GM10248 (cell line): ENCODE data around the gene ARID3A.

Experiments
- CTCF ChIA-PET: fragments of 300-600 bp; sonication (Branson Sonifier 250); formaldehyde crosslinking; extraction: SDS; loops from one replicate; lab custom pipeline; 2021; ENCODE audit warnings: antibody characterized with exemption; lab: Yijun Ruan, JAX
- POLR2A ChIA-PET: fragments of 350-650 bp; sonication (Branson Sonifier 250); formaldehyde crosslinking; extraction: SDS; loops from one replicate; lab custom pipeline; 2020; ENCODE audit warnings: antibody characterized with exemption; lab: Yijun Ruan, JAX
- DNase-seq: peaks from one replicate; pipeline ENCODE4 v3.0.0; 2012; ENCODE audit errors: extremely low spot score
- TF ChIP-seq, protein P1 (sequence below): IDR thresholded peaks from 2 replicates; pipeline ENCODE4 v1.5.1; 2012; ENCODE audit warnings: mild to moderate bottlenecking, low read depth; ENCODE audit errors: extremely low read depth, missing control alignments, control extremely low read depth

ARID3A gene

DNA sequence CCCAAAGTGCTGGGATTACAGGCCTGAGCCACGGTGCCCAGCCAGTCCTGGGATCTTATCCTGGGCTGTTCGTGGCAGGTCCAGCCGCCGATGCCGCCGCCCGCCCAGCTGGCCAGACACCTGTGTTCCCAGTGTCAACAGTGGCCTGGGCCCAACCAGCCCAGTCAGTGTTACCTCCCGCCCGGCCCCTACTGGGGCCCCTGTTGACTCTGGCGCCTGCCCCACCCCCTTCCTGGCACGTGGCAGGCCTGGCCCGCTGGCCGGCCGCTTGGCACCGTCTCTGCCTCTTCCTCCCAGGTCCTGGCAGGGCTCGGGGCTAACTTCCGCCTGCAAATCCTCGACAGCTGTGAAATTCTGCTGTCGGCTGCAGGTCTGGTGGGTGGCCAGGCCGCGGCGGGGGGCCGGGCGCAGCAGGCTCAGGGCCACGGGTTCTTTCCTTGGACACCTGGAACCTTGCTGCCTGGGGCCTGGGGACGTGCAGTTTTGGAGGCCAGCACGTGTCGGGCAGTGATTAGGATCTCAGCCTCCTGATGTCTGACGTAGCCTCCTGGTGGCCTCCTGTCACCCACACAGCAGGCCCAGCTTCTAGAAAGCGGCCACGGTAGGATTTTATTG lies 9.1 kb downstream of the ARID3A start:
- ChIA-PET POLR2A (interaction anchor here (1.0 kb wide), 1 partner anchor 11 kb away, joined by 5 read pairs; no protein-coding TSS in a partner anchor), CTCF (interaction anchor here (1.6 to 4.8 kb wide), 3 partner anchors 10 to 48 kb away, joined by 4 to 22 read pairs (median 8); partner anchors contain the start of gene WDR18)
- TF ChIP-seq, protein P1, sequence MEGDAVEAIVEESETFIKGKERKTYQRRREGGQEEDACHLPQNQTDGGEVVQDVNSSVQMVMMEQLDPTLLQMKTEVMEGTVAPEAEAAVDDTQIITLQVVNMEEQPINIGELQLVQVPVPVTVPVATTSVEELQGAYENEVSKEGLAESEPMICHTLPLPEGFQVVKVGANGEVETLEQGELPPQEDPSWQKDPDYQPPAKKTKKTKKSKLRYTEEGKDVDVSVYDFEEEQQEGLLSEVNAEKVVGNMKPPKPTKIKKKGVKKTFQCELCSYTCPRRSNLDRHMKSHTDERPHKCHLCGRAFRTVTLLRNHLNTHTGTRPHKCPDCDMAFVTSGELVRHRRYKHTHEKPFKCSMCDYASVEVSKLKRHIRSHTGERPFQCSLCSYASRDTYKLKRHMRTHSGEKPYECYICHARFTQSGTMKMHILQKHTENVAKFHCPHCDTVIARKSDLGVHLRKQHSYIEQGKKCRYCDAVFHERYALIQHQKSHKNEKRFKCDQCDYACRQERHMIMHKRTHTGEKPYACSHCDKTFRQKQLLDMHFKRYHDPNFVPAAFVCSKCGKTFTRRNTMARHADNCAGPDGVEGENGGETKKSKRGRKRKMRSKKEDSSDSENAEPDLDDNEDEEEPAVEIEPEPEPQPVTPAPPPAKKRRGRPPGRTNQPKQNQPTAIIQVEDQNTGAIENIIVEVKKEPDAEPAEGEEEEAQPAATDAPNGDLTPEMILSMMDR, result no peak
- no peak for DNase-seq

DNA sequence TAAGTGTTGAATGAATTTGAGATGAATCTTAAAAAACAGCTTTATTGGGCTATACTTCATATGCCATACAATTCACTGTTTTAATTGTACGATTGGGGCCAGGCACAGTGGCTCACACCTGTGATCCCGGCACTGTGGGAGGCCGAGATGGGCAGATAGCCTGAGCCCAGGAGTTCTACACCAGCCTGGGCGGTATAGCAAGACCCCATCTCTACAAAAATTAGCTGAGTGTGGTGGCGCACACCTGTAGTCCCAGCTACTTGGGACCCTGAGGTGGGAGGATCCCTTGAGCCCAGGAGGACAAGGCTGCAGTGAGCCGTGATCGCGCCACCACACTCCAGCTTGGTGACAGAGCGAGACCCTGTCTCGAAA lies 10.3 kb downstream of the ARID3A start:
- ChIA-PET POLR2A (no interaction called here), CTCF (interaction anchor here (1.6 to 4.8 kb wide), 3 partner anchors 8 to 47 kb away, joined by 4 to 22 read pairs (median 8); partner anchors contain the start of gene WDR18)
- TF ChIP-seq, protein P1, result no peak
- no peak for DNase-seq

DNA sequence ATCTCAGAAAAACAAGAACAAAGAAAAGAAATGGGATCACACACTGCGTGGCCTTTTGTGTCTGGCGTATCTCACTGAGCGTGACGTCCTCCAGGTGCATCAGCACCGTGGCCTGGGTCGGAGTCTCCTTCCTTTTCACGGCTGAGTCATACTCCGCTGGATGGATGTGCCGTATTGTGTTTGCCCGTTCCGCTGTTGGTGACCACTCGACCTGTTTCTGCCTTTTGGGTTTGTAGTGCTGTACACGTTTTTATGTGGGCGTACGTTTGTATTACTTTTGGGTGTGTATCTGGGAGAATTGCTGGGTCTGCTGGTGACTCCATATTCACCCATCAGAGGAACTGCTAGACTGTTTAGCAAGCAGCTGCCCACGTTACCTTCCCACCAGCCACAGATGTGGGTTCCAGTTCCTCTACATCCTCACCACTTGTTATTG lies 11.4 kb downstream of the ARID3A start:
- CTCF ChIA-PET, result interaction anchor here (1.5 to 4.8 kb wide), 2 partner anchors 15 to 45 kb away, joined by 5 to 22 read pairs; partner anchors contain the start of gene WDR18
- DNase-seq, result peak; percentile 63
- POLR2A ChIA-PET, result no interaction called here
- TF ChIP-seq, protein P1, result no peak

DNA sequence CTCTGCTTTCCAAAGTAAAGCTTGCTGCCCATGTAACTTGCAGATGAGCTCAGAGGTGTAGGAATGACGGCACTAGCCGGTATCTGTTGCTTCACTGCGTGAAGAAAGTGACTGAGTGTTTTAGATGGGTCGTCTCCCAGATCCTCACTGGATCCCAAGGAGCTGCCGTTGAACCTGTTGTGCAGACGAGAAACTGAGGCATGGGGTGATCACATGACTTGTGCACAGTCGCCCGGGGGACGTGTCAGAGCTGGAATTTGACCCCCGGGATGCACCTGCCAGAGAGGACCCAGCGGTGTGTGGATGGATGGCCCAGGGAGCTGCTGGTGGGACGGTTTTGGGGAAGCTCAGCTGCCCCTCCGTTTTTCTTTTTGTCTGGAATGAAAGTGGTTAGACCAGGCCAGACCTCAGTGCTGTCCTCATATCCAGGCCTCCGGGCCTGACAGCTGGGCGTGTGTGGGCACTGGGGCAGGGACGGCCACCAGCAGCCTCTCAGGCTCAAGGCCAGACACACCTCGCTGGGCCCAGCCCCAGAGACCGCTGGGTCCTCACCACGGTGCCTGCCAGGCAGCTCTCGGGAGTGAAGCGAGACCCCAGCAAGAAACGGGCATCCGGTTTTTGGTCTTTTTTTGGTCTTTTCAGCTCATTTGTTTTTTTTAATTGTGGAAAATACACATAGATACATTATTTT lies 12.5 kb downstream of the ARID3A start:
- TF ChIP-seq, protein P1, result no peak
- no peak for DNase-seq
- ChIA-PET CTCF (interaction anchor here (1.5 to 4.8 kb wide), 2 partner anchors 16 to 44 kb away, joined by 5 to 22 read pairs; partner anchors contain the start of gene WDR18), POLR2A (interaction anchor here (0.6 to 0.9 kb wide), 4 partner anchors 8 to 676 kb away, joined by 3 to 6 read pairs (median 4); no protein-coding TSS in a partner anchor)

DNA sequence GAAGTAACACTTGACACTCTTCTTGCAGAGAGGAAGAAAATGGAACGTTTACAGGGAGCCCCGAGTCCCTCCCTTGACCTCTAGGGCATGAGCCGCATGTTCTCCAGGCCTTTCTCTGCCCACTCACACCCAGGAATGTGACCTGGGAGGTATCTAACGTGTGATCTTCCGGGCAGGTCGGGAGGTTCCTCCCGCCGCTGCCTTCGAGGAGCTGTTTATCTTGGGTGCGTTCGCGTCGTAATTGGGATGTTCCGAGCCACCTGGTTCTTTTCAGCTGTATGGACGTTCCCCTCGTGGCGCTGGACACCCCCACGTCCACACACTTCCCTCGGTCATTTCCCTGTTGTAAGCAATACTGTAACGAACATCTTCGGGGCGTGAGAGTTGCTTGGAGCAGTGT lies 13.6 kb downstream of the ARID3A start:
- ChIA-PET POLR2A (interaction anchor here (0.7 kb wide), 1 partner anchor 674 kb away, joined by 5 read pairs; no protein-coding TSS in a partner anchor), CTCF (interaction anchor here (1.2 to 1.3 kb wide), 2 partner anchors 43 to 44 kb away, joined by 3 read pairs; partner anchors contain the start of gene WDR18)
- TF ChIP-seq, protein P1, result no peak

DNA sequence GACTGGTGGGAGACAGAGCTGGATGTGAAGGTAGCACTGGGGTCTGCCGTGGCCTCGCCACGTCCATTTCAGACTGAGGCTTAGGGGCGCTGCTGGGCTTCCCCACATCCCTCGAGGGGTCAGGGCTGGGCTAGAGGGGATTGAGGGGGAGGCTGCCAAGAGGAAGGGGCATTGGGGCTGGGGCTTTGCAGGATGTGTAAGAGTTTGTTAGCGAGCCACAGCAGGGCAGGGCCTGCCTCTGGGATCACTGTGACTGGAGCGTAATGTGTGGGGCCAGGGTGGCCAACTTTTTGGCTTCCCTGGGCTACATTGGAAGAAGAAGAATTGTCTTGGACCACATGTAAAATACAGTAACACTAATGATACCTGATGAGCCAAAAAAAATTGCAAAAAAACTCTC lies 14.1 kb downstream of the ARID3A start:
- ChIA-PET CTCF (interaction anchor here (1.2 to 1.3 kb wide), 2 partner anchors 42 to 44 kb away, joined by 3 read pairs; partner anchors contain the start of gene WDR18), POLR2A (no interaction called here)
- no peak for DNase-seq
- TF ChIP-seq, protein P1, result no peak

More for the DNA sequence above, 13.6 kb downstream of the ARID3A start:
- no peak for DNase-seq
